ENCODE data around the gene TRAF6. TPM values are rescaled to one million over a fixed set of nuclear protein-coding genes. Genes with fewer than 3 reads are reported as not detected.

TRAF6 gene
- total RNA-seq, 1 experiment from 2014 or later, result 6.6 TPM

- TF ChIP-seq, protein P1, sequence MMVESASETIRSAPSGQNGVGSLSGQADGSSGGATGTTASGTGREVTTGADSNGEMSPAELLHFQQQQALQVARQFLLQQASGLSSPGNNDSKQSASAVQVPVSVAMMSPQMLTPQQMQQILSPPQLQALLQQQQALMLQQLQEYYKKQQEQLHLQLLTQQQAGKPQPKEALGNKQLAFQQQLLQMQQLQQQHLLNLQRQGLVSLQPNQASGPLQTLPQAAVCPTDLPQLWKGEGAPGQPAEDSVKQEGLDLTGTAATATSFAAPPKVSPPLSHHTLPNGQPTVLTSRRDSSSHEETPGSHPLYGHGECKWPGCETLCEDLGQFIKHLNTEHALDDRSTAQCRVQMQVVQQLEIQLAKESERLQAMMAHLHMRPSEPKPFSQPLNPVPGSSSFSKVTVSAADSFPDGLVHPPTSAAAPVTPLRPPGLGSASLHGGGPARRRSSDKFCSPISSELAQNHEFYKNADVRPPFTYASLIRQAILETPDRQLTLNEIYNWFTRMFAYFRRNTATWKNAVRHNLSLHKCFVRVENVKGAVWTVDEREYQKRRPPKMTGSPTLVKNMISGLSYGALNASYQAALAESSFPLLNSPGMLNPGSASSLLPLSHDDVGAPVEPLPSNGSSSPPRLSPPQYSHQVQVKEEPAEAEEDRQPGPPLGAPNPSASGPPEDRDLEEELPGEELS (CRISPR knock-in tag; IDR thresholded peaks at IDR 0.05), result peak; percentile 68; the same call in 1 of the 2 replicates
- TF ChIP-seq E2F5 (CRISPR knock-in tag; IDR thresholded peaks at IDR 0.05) (0 out of 2 replicates have a peak, but pooled peaks have one; percentile 47), ZNF263 (CRISPR knock-in tag; IDR thresholded peaks at IDR 0.05; ENCODE audit: low read depth) (no peak), MYBL2 (CRISPR knock-in tag; IDR thresholded peaks at IDR 0.05) (peak; percentile 71; the same call in 1 of the 2 replicates), FOXP1 (CRISPR knock-in tag; IDR thresholded peaks at IDR 0.05; ENCODE audit: borderline replicate concordance) (peak; percentile 60; the same call in 1 of the 2 replicates), GTF2I (CRISPR knock-in tag; conservative IDR thresholded peaks at IDR 0.05) (0 out of 2 replicates have a peak, but pooled peaks have one; percentile 4), ARID4B (CRISPR knock-in tag; IDR thresholded peaks at IDR 0.05; ENCODE audit: borderline replicate concordance) (peak; percentile 17; the same call in 1 of the 2 replicates), GABPB1 (CRISPR knock-in tag; IDR thresholded peaks at IDR 0.05) (peak; percentile 71)
- TF ChIP-seq, protein P2, sequence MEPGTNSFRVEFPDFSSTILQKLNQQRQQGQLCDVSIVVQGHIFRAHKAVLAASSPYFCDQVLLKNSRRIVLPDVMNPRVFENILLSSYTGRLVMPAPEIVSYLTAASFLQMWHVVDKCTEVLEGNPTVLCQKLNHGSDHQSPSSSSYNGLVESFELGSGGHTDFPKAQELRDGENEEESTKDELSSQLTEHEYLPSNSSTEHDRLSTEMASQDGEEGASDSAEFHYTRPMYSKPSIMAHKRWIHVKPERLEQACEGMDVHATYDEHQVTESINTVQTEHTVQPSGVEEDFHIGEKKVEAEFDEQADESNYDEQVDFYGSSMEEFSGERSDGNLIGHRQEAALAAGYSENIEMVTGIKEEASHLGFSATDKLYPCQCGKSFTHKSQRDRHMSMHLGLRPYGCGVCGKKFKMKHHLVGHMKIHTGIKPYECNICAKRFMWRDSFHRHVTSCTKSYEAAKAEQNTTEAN (CRISPR knock-in tag; IDR thresholded peaks at IDR 0.05), result peak; percentile 86; the same call in 1 of the 2 replicates
Measured at GRCh38 chr11:36509694-36510593, at the start of gene TRAF6 (continued).

DNA sequence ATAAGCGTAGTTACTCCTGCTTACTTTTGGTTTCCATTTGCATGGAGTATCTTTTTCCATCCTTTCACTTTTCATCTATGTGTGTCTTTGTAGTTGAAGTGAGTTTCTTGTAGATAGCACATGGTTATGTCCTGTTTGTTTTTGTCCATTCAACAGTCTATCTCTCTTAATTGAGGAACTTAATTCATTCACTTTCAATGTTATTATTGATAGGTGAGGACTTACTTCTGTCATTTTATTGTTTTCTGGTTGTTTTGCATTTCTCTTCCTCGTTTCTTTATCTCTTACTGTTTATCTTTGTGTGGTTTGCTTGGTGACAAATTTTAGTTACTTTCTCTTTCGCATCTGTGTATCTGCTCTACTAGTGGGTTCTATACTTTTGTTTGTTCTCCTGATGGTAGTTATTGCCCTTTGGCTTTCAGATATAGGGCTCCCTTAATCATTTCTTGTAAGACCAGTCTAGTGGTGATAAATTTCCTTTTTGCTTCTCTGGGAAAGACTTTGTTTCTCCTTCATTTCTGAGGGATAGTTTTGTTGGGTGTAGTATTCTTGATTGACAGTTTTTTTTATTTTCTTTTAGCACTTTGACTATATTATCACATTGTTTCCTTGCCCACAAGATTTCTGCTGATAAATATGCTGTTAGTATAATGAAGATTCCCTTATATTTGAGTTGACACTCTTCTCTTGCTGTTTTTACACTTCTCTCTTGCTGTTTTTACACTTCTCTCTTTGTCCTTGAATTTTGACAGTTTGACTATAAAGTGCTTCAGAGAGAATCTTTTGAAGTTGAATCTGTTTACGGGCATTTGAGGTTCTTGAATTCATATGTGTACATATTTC lies 48.7 kb upstream of the TRAF6 start:
- POLR2A ChIA-PET, result no interaction called here
- no peak for DNase-seq (ENCODE audit: low spot score)
- no peak overlapping the region for H3K4me3 Mint-ChIP-seq
- H3K27ac Mint-ChIP-seq, result no peak overlapping the region
- peaks cover 11% of the 10 kb centered on the region; the same call in 1 of the 2 replicates for H3K27me3 Mint-ChIP-seq (ENCODE audit: low read depth)
- CTCF ChIA-PET, result no interaction called here
- no peak for ATAC-seq
- peaks cover 48% of the 10 kb centered on the region for H3K36me3 Mint-ChIP-seq
- H3K9me3 Mint-ChIP-seq, result peaks cover 63% of the 10 kb centered on the region
- TF ChIP-seq, protein P2 (CRISPR knock-in tag; IDR thresholded peaks at IDR 0.05), result no peak
- TF ChIP-seq GTF2I (CRISPR knock-in tag; conservative IDR thresholded peaks at IDR 0.05) (no peak), TEAD4 (CRISPR knock-in tag; IDR thresholded peaks at IDR 0.05) (no peak), ZMAT4 (CRISPR knock-in tag; IDR thresholded peaks at IDR 0.05) (no peak), ZNF138 (CRISPR knock-in tag; conservative IDR thresholded peaks at IDR 0.05) (no peak), RELA (CRISPR knock-in tag; IDR thresholded peaks at IDR 0.05; ENCODE audit: borderline replicate concordance) (no peak), CREB1 (CRISPR knock-in tag; IDR thresholded peaks at IDR 0.05) (no peak), PRRX2 (CRISPR knock-in tag; IDR thresholded peaks at IDR 0.05) (no peak)
- TF ChIP-seq, protein P1 (CRISPR knock-in tag; IDR thresholded peaks at IDR 0.05), result no peak
- TF ChIP-seq, protein P3, sequence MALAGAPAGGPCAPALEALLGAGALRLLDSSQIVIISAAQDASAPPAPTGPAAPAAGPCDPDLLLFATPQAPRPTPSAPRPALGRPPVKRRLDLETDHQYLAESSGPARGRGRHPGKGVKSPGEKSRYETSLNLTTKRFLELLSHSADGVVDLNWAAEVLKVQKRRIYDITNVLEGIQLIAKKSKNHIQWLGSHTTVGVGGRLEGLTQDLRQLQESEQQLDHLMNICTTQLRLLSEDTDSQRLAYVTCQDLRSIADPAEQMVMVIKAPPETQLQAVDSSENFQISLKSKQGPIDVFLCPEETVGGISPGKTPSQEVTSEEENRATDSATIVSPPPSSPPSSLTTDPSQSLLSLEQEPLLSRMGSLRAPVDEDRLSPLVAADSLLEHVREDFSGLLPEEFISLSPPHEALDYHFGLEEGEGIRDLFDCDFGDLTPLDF (CRISPR knock-in tag; IDR thresholded peaks at IDR 0.05), result no peak
- no peaks in the 10 kb centered on the region for H3K4me1 Mint-ChIP-seq
